HG03025 (cell line): Measurements from ENCODE around the gene IQCN.

Source experiments
- ATAC-seq: cut with Tn5 transposase; IDR thresholded peaks from one replicate; pipeline ENCODE4 v1.9.1; 2021; ENCODE audit warnings: mild to moderate bottlenecking, moderate library complexity; ENCODE audit not compliant: unreplicated experiment, low FRiP score

IQCN gene

GRCh38 chr19:18289471-18290301 is 15.4 kb upstream of the IQCN start:
- no peak for ATAC-seq

- no peak for ATAC-seq
Measured at GRCh38 chr19:18287836-18288772, 13.9 kb upstream of the IQCN start.

- no peak for ATAC-seq
Measured at GRCh38 chr19:18286973-18287635, 12.9 kb upstream of the IQCN start.

GRCh38 chr19:18284712-18285360 is 10.6 kb upstream of the IQCN start:
- ATAC-seq: no peak

GRCh38 chr19:18283338-18283737 is 9.1 kb upstream of the IQCN start:
- ATAC-seq: no peak

- no peak for ATAC-seq
Measured at GRCh38 chr19:18282788-18283141, 8.5 kb upstream of the IQCN start.

GRCh38 chr19:18282021-18282787 is 8.0 kb upstream of the IQCN start:
- no peak for ATAC-seq

GRCh38 chr19:18281082-18282020 is 7.1 kb upstream of the IQCN start, which contains the start of gene JUND:
JUND (minus strand) TSS chr19:18281622; CDS start chr19:18281484, 138 bp downstream.
- peak; percentile 52 for ATAC-seq

- peak; percentile 11 for ATAC-seq
Measured at GRCh38 chr19:18280247-18281081, 6.2 kb upstream of the IQCN start.

- no peak for ATAC-seq
Measured at GRCh38 chr19:18279516-18280246, 5.4 kb upstream of the IQCN start.

GRCh38 chr19:18279266-18279515 is 4.9 kb upstream of the IQCN start:
- ATAC-seq: no peak

- ATAC-seq: no peak
Measured at GRCh38 chr19:18278521-18279265, 4.4 kb upstream of the IQCN start.

- no peak for ATAC-seq
Measured at GRCh38 chr19:18274781-18275356, 617 bp upstream of the IQCN start.

GRCh38 chr19:18273561-18274218 is 562 bp downstream of the IQCN start:
- no peak for ATAC-seq

GRCh38 chr19:18271433-18271841 is 2.8 kb downstream of the IQCN start:
- no peak for ATAC-seq

GRCh38 chr19:18270326-18270725 is 3.9 kb downstream of the IQCN start:
- no peak for ATAC-seq
